BLaER1 (cell line): ENCODE results near the gene SLC35F1.

Experiments used
- H3K27ac ChIP-seq: shearing (Covaris generic); formaldehyde crosslinking; 2 replicates; pipeline ENCODE4 v1.8.1; 2022
- H3K27me3 ChIP-seq: shearing (Covaris generic); formaldehyde crosslinking; 2 replicates; pipeline ENCODE4 v1.8.1; 2022
- H3K36me3 ChIP-seq: shearing (Covaris generic); formaldehyde crosslinking; 2 replicates; pipeline ENCODE4 v1.8.1; 2022
- H3K4me1 ChIP-seq: shearing (Covaris generic); formaldehyde crosslinking; 2 replicates; pipeline ENCODE4 v1.8.1; 2022
- H3K4me2 ChIP-seq: shearing (Covaris generic); formaldehyde crosslinking; 2 replicates; pipeline ENCODE4 v1.8.1; 2022
- H3K4me3 ChIP-seq: shearing (Covaris generic); formaldehyde crosslinking; 2 replicates; pipeline ENCODE4 v1.8.1; 2022
- H3K9ac ChIP-seq: shearing (Covaris generic); formaldehyde crosslinking; 2 replicates; pipeline ENCODE4 v1.8.1; 2022
- H3K9me3 ChIP-seq: shearing (Covaris generic); formaldehyde crosslinking; 2 replicates; pipeline ENCODE4 v1.8.1; 2022
- H4K20me1 ChIP-seq: shearing (Covaris generic); formaldehyde crosslinking; 2 replicates; pipeline ENCODE4 v1.8.1; 2022
- Cebpa-rat ChIP-seq: shearing (Covaris generic); IDR thresholded peaks from 2 replicates; pipeline ENCODE4 v1.8.1; 2022

The SLC35F1 gene

DNA sequence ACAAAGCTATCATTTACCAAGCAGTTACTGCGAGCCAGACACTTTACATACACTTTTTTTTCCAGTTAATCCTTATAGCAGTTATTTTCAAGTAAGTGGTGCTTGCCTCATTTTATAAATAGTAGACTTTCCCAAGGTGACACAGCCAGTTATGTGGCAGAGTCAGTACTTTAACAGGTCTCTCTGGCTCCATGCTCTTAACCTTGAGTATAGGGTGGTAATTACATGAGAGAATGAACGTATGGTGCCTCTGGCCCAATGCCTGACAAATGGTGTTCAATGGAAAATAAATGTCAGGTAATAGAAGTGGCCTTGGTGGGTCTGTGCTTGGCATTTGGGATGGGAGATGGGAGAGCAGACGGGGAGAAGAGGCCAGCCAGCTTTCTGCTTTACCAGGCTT lies 316.3 kb downstream of the SLC35F1 start:
- Histone ChIP-seq H3K4me1 (no peaks in the 10 kb centered on the region), H3K4me3 (no peak overlapping the region), H3K27me3 (no peaks in the 10 kb centered on the region), H3K4me2 (no peak overlapping the region), H3K9me3 (no peaks in the 10 kb centered on the region), H3K36me3 (no peaks in the 10 kb centered on the region), H4K20me1 (no peaks in the 10 kb centered on the region), H3K27ac (no peak overlapping the region), H3K9ac (no peak overlapping the region)
- no peak for TF ChIP-seq Cebpa-rat

DNA sequence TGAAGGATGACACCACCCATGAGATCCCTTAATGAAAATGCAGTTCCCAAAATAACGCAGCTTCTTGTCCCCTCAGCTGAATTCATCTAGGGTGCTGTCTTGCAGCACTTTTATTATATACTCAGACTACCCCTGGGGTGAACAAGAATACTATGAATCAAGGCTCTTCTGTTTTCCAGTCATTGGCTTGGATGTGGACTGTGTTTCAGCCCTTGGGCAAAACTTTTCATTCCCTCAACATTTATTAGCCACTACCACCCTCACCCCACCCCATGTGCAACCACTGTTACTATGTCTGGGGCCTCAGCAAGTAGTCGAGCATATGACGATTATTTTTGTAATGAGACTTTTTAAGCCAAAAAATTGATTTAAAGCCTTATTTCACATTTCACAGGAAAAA lies 321.8 kb downstream of the SLC35F1 start:
- Histone ChIP-seq H3K9ac (no peak overlapping the region), H3K4me3 (no peak overlapping the region), H3K27me3 (no peaks in the 10 kb centered on the region), H4K20me1 (no peaks in the 10 kb centered on the region), H3K4me2 (no peak overlapping the region), H3K27ac (no peak overlapping the region), H3K9me3 (no peaks in the 10 kb centered on the region), H3K4me1 (no peaks in the 10 kb centered on the region), H3K36me3 (no peaks in the 10 kb centered on the region)
- no peak for TF ChIP-seq Cebpa-rat

DNA sequence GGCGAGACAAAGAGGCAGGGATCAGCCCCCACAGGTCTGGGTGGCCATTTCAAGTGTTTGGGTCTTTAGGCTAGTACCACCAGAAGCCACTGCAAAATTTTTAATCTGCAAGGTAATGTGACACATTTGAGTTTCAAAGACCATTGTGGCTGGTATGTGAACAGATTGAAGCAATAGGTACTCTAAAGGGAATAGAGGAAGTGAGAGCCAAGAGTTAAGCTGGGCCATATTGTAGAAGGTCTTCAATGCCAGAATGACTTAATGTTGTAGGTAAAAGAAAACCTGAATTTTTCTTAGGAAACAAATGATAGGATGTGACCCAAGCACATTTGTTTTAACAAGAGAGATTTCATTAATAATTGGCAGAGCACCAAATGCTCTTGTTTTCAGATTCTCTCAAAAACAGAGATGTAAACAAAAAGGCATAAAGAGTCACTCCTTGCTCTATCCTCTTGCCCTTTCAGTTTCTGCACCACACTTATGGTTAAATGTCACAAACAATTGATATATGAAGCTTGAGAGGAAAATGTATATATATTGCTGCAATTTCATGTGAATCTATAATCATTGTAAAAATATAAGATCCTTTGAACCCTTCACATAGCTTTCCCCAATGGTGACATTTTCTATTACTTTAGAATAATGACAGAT lies 333.9 kb downstream of the SLC35F1 start:
- Histone ChIP-seq H4K20me1 (no peaks in the 10 kb centered on the region), H3K9ac (no peak overlapping the region)
- no peak for TF ChIP-seq Cebpa-rat

DNA sequence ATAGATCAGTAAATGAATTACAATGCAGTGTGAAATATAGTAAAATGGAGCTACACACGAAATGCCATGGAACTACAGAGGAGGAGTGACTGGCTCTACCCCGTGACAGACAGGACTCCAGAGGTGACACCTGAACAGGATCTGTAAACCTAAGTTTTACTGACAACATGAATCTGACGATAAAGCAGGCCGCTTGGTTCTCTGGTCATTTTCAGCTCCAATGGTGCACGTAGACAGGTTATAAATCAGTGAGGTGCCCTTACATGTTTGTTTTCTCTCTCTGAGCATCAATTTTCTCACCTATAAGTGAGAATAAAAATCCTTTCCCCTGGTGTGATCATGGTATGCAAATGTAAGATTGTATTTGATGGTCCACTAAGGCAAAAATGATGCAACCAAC lies 339.3 kb downstream of the SLC35F1 start:
- H3K4me3 ChIP-seq = no peak overlapping the region
- H3K4me2 ChIP-seq = no peak overlapping the region
- H3K36me3 ChIP-seq = no peaks in the 10 kb centered on the region
- H3K9me3 ChIP-seq = no peaks in the 10 kb centered on the region
- H3K27me3 ChIP-seq = no peaks in the 10 kb centered on the region
- H3K9ac ChIP-seq = no peak overlapping the region
- TF ChIP-seq Cebpa-rat = no peak
- H4K20me1 ChIP-seq = no peaks in the 10 kb centered on the region
- no peak overlapping the region for H3K27ac ChIP-seq
- peaks cover 5% of the 10 kb centered on the region; the same call in 1 of the 2 replicates for H3K4me1 ChIP-seq

More for the DNA sequence above, 333.9 kb downstream of the SLC35F1 start:
- Histone ChIP-seq H3K4me2 (no peak overlapping the region), H3K9me3 (no peaks in the 10 kb centered on the region), H3K4me3 (no peak overlapping the region), H3K4me1 (no peaks in the 10 kb centered on the region), H3K27me3 (no peaks in the 10 kb centered on the region), H3K27ac (no peak overlapping the region), H3K36me3 (no peaks in the 10 kb centered on the region)

DNA sequence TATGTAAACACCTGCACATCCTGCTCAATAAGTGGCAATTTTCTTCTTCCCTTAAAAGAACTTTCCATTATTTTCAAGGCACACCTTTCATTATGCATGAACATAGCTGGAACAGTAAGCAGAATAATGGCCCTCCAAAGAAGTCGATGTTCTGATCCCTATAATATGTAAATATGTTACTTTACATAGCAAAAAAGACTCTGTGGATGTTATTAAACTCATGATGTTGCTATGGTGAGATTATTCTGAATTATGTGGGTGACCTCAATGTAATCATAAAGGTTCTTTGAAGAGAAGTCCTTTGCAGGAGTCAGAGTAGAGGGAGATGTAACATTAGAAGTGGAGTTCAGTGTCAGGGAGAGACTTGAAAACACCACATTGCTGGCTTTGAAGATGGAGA lies 341.1 kb downstream of the SLC35F1 start:
- Histone ChIP-seq H3K4me3 (no peak overlapping the region), H3K36me3 (no peaks in the 10 kb centered on the region), H3K27me3 (no peaks in the 10 kb centered on the region), H3K9me3 (no peaks in the 10 kb centered on the region), H3K4me1 (peaks cover 5% of the 10 kb centered on the region; the same call in 1 of the 2 replicates), H3K9ac (no peak overlapping the region), H4K20me1 (no peaks in the 10 kb centered on the region), H3K4me2 (no peak overlapping the region), H3K27ac (no peak overlapping the region)
- no peak for TF ChIP-seq Cebpa-rat

DNA sequence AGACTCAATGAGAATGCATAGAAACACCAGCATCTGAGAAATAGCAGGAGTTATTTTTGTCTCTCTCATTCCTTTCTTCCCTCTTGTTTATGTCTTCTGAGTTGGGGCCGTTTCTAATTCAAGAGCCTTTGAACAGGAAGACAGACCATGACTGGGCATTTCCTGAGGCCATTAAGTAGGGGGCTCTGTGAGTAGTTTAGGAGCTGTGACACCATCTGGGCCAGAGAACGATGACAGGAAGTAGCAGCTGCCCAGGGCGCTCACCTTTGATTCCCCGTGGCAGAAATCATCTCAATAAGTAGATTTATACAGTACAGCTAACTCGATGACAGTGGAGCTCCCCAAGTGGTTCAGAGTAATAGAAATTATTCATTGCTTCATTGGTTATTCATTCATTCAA lies 342.6 kb downstream of the SLC35F1 start:
- Histone ChIP-seq H3K27me3 (no peaks in the 10 kb centered on the region), H3K4me2 (0 out of 2 replicates have a peak overlapping the region, but pooled peaks have one; percentile 8), H3K27ac (no peak overlapping the region), H3K4me3 (no peak overlapping the region), H3K9me3 (no peaks in the 10 kb centered on the region), H3K9ac (no peak overlapping the region), H3K36me3 (no peaks in the 10 kb centered on the region), H4K20me1 (no peaks in the 10 kb centered on the region), H3K4me1 (peaks cover 5% of the 10 kb centered on the region; the same call in 1 of the 2 replicates)
- no peak for TF ChIP-seq Cebpa-rat

DNA sequence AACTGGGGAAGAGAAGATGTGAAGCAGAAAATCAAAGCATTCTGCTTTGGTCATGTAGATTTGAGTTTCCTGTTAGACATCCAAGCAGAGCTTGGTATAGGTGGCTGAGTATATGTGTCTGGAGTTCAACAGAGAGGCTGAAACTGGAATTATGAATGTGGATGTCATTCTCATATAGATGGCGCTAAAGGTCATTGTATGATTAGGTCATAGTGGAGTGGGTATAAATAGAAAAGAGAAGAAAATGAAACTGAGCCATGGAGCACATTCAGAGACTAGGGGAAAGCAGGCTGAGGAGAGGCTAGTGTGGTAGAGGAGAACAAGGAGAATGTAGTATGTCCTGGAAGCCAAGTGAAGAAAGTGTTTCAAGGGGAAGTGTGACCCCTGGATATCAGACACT lies 345.4 kb downstream of the SLC35F1 start:
- H4K20me1 ChIP-seq = no peaks in the 10 kb centered on the region
- H3K4me1 ChIP-seq = peaks cover 5% of the 10 kb centered on the region; the same call in 1 of the 2 replicates
- H3K4me3 ChIP-seq = no peak overlapping the region
- H3K9me3 ChIP-seq = no peaks in the 10 kb centered on the region
- no peak overlapping the region for H3K4me2 ChIP-seq
- H3K27me3 ChIP-seq = no peaks in the 10 kb centered on the region
- no peak overlapping the region for H3K9ac ChIP-seq
- H3K36me3 ChIP-seq = no peaks in the 10 kb centered on the region
- TF ChIP-seq Cebpa-rat = no peak
- no peak overlapping the region for H3K27ac ChIP-seq

DNA sequence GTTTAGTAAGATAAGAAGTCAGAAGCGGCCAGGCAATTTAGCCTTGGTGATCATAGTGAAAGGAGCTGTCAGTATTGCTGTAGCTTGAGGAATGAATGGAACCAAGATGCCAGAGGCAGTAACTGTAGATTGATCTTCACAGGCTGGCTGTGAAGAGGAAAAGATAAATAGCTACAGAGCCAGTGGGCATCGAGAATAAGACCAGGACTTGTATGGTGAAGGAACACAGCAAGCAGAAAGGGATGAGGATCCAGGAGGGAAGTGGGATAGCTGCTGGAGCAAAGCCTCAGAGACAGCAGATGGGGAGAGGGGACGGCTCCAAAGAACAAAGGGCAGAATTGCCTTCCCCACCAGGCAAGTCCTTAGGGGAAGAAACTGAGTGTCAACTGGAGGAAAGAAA lies 346.7 kb downstream of the SLC35F1 start:
- Histone ChIP-seq H3K9ac (no peak overlapping the region), H3K27me3 (no peaks in the 10 kb centered on the region), H3K27ac (no peak overlapping the region), H3K36me3 (no peaks in the 10 kb centered on the region), H4K20me1 (no peaks in the 10 kb centered on the region), H3K4me3 (no peak overlapping the region), H3K4me1 (peaks cover 5% of the 10 kb centered on the region; the same call in 1 of the 2 replicates), H3K4me2 (no peak overlapping the region), H3K9me3 (no peaks in the 10 kb centered on the region)
- no peak for TF ChIP-seq Cebpa-rat

DNA sequence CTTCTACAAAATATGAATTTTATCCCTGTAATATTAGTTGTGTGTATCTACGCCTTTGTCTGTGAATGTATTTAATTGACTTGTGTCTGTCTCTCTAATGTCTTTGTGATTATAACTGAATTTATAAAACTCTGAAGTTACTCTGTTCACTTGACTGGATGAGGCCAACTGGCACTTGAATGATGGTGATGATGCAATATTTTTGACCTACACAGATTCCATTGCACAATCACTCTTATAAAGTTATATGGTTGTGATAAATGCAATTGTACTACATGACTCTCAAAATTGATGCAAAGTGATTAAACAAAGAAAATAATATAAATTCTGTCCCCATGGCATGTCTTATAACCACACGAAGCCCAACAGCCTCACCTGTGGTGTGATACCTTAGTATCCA lies 353.8 kb downstream of the SLC35F1 start:
- TF ChIP-seq Cebpa-rat = peak; percentile 13; the same call in 1 of the 2 replicates
- Histone ChIP-seq H3K9me3 (peaks cover 4% of the 10 kb centered on the region; the same call in 1 of the 2 replicates), H3K27me3 (no peaks in the 10 kb centered on the region), H4K20me1 (no peaks in the 10 kb centered on the region), H3K4me1 (no peaks in the 10 kb centered on the region), H3K27ac (no peak overlapping the region), H3K4me3 (no peak overlapping the region), H3K4me2 (no peak overlapping the region), H3K9ac (no peak overlapping the region), H3K36me3 (no peaks in the 10 kb centered on the region)

DNA sequence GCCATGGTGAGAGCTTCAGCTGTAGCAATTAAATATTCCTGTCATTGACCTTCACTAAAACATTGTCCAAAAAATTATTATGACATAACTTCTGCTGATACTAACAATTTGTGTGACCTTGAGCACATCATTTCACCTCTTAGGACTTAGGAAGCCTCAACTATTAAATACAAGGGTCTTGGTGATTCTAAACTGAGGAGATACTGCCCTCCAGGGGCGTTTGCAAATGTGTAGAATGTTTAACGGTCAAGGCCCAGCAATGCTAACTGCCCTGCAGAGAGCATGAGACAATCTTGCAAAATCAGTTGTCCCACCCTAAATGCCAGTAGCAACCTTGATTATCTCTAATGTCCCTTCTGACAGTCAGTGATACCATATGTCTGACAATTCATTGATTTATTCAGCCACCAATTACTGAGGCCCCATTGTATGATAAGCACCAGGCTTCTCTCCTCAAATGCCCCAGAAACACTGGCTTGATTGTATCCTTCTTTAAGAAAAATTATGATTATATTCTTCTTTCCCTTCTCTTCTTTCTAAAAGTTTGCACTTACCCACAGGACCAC lies 356.9 kb downstream of the SLC35F1 start:
- H3K36me3 ChIP-seq = no peaks in the 10 kb centered on the region
- peaks cover 4% of the 10 kb centered on the region; the same call in 1 of the 2 replicates for H3K9me3 ChIP-seq
- no peak overlapping the region for H3K9ac ChIP-seq
- H3K4me3 ChIP-seq = no peak overlapping the region
- no peak overlapping the region for H3K4me2 ChIP-seq
- H4K20me1 ChIP-seq = no peaks in the 10 kb centered on the region
- no peak overlapping the region for H3K27ac ChIP-seq
- TF ChIP-seq Cebpa-rat = no peak
- no peaks in the 10 kb centered on the region for H3K4me1 ChIP-seq
- H3K27me3 ChIP-seq = no peaks in the 10 kb centered on the region
